GM23338 (cell line): Measurements from ENCODE around the gene PCDHGB3. TPM values are rescaled to one million over a fixed set of nuclear protein-coding genes. Genes with fewer than 3 reads are reported as not detected.

Source experiments
- ATAC-seq: fragments of 200-7000 bp; cut with Tn5 transposase; 3 replicates; pipeline ENCODE4 v1.9.1; 2020
- DNase-seq: peaks from one replicate; pipeline ENCODE4 v3.0.0-alpha.2; 2015; ENCODE audit warnings: low spot score
- H2AFZ ChIP-seq: fragments of 200-600 bp; sonication (generic); 2 replicates; pipeline ENCODE4 v1.8.0; 2016; ENCODE audit warnings: antibody characterized with exemption, mild to moderate bottlenecking, moderate library complexity
- H3F3A ChIP-seq: fragments of 200-600 bp; sonication (generic); replicated peaks from 2 replicates; pipeline ENCODE4 v1.8.0; 2017; ENCODE audit warnings: antibody characterized with exemption, mixed run types, low read depth
- H3K27ac ChIP-seq: fragments of 200-600 bp; sonication (generic); 2 replicates; pipeline ENCODE4 v1.6.1; 2016; ENCODE audit warnings: low read depth
- H3K27me3 ChIP-seq: fragments of 200-600 bp; sonication (generic); 2 replicates; pipeline ENCODE4 v1.8.0; 2016; ENCODE audit warnings: mild to moderate bottlenecking, mixed run types, moderate library complexity; ENCODE audit not compliant: insufficient read depth
- H3K36me3 ChIP-seq: fragments of 200-600 bp; sonication (generic); 2 replicates; pipeline ENCODE4 v1.8.0; 2016; ENCODE audit warnings: mild to moderate bottlenecking; ENCODE audit not compliant: insufficient read depth
- H3K4me1 ChIP-seq: fragments of 200-600 bp; sonication (generic); 2 replicates; pipeline ENCODE4 v1.8.0; 2016; ENCODE audit warnings: mild to moderate bottlenecking, moderate library complexity; ENCODE audit not compliant: insufficient read depth
- H3K4me2 ChIP-seq: fragments of 200-600 bp; sonication (generic); 2 replicates; pipeline ENCODE4 v1.7.1; 2017; ENCODE audit warnings: mixed run types
- H3K4me3 ChIP-seq: fragments of 200-600 bp; sonication (generic); 2 replicates; pipeline ENCODE4 v1.6.1; 2016; ENCODE audit warnings: mixed run types
- H3K79me2 ChIP-seq: fragments of 200-600 bp; sonication (generic); replicated peaks from 2 replicates; pipeline ENCODE4 v1.8.0; 2017; ENCODE audit warnings: mild to moderate bottlenecking; ENCODE audit not compliant: insufficient read depth
- H3K9me2 ChIP-seq: fragments of 200-600 bp; sonication (generic); 2 replicates; pipeline ENCODE4 v1.8.0; 2017; ENCODE audit not compliant: insufficient read depth
- H4K20me1 ChIP-seq: fragments of 200-600 bp; sonication (generic); replicated peaks from 2 replicates; pipeline ENCODE4 v1.8.0; 2017; ENCODE audit warnings: mild to moderate bottlenecking; ENCODE audit not compliant: insufficient read depth
- H3K27ac Mint-ChIP-seq: 2 replicates; pipeline ENCODE4 v1.8.0; 2020; ENCODE audit warnings: inconsistent platforms, mild to moderate bottlenecking, moderate library complexity, mixed read lengths
- H3K27me3 Mint-ChIP-seq: 3 replicates; pipeline ENCODE4 v1.8.0; 2022; ENCODE audit warnings: low read depth, mild to moderate bottlenecking, moderate library complexity, mixed read lengths, inconsistent platforms; ENCODE audit not compliant: insufficient read depth, poor library complexity
- H3K36me3 Mint-ChIP-seq: 3 replicates; pipeline ENCODE4 v1.8.0; 2021; ENCODE audit warnings: low read depth, mild to moderate bottlenecking, inconsistent platforms, moderate library complexity, mixed read lengths
- H3K4me1 Mint-ChIP-seq: 3 replicates; pipeline ENCODE4 v1.8.0; 2020; ENCODE audit warnings: mild to moderate bottlenecking, inconsistent platforms, mixed read lengths
- H3K4me3 Mint-ChIP-seq: 3 replicates; pipeline ENCODE4 v1.8.0; 2021; ENCODE audit warnings: moderate library complexity, mild to moderate bottlenecking, inconsistent platforms, mixed read lengths
- H3K9me3 Mint-ChIP-seq: 3 replicates; pipeline ENCODE4 v1.8.0; 2020; ENCODE audit warnings: moderate library complexity, mild to moderate bottlenecking, inconsistent platforms, mixed read lengths
- CREB1 ChIP-seq: fragments of 250-450 bp; sonication (Bioruptor Pico); IDR thresholded peaks from 2 replicates; pipeline ENCODE4 v1.5.0; 2020; ENCODE audit warnings: low read depth, mild to moderate bottlenecking, moderate library complexity
- CTCF ChIP-seq, 2 experiments: fragments of 200-600 bp in 1 of 2; sonication (generic) in 1 of 2; conservative IDR thresholded peaks; 2 replicates each; pipeline versions ENCODE4 v1.5.1 to v1.6.1; 2016 to 2017; ENCODE audit warnings: antibody characterized with exemption in 2 of 2, low read depth in 2 of 2, mild to moderate bottlenecking in 2 of 2, moderate library complexity in 1 of 2
- ETS1 ChIP-seq: IDR thresholded peaks from 2 replicates; pipeline ENCODE4 v1.6.1; 2016; ENCODE audit warnings: antibody characterized with exemption
- EZH2 ChIP-seq: fragments of 200-600 bp; sonication (generic); IDR thresholded peaks from one replicate; pipeline ENCODE4 v1.8.0; 2017; ENCODE audit warnings: antibody characterized with exemption, mild to moderate bottlenecking, low read depth; ENCODE audit not compliant: unreplicated experiment
- EZH2phosphoT487 ChIP-seq: fragments of 200-600 bp; sonication (generic); IDR thresholded peaks from one replicate; pipeline ENCODE4 v1.8.1; 2018; ENCODE audit warnings: antibody characterized with exemption; ENCODE audit not compliant: unreplicated experiment
- JUNB ChIP-seq: IDR thresholded peaks from one replicate; pipeline ENCODE4 v1.6.1; 2016; ENCODE audit warnings: antibody characterized with exemption; ENCODE audit not compliant: unreplicated experiment
- NANOG ChIP-seq: IDR thresholded peaks from 2 replicates; pipeline ENCODE4 v1.6.1; 2016; ENCODE audit warnings: antibody characterized with exemption, borderline replicate concordance
- POLR2AphosphoS5 ChIP-seq: IDR thresholded peaks from 2 replicates; pipeline ENCODE4 v1.6.1; 2016; ENCODE audit warnings: antibody characterized with exemption, low read depth
- REST ChIP-seq: IDR thresholded peaks from one replicate; pipeline ENCODE4 v1.6.1; 2018; ENCODE audit warnings: antibody characterized with exemption; ENCODE audit not compliant: unreplicated experiment
- STAT1 ChIP-seq: IDR thresholded peaks from one replicate; pipeline ENCODE4 v1.6.1; 2016; ENCODE audit warnings: antibody characterized with exemption; ENCODE audit not compliant: unreplicated experiment
- ZNF114 ChIP-seq: fragments of 250-450 bp; sonication (Bioruptor Pico); IDR thresholded peaks from 2 replicates; pipeline ENCODE4 v1.5.0; 2020; ENCODE audit warnings: mild to moderate bottlenecking, moderate library complexity
- ZNF331 ChIP-seq: fragments of 250-450 bp; sonication (Bioruptor Pico); IDR thresholded peaks from 2 replicates; pipeline ENCODE4 v1.5.0; 2020; ENCODE audit warnings: low read depth, mild to moderate bottlenecking, moderate library complexity
- ZNF462 ChIP-seq: fragments of 250-450 bp; sonication (Bioruptor Pico); IDR thresholded peaks from 2 replicates; pipeline ENCODE4 v1.5.0; 2020; ENCODE audit warnings: mild to moderate bottlenecking, moderate library complexity
- polyA plus RNA-seq: library from polyadenylated mRNA; unstranded; fragments of >200 nt; fragmentation: Nextera tagmentation; extraction: Ambion mirVana; gene quantifications from 2 replicates; pipeline ENCODE4 v1.2.1, GENCODE V29; 2016
- total RNA-seq: library from RNA; depleted of rRNA; stranded (reverse); fragments of >200 nt; shearing (Covaris generic); gene quantifications from 2 replicates; pipeline ENCODE4 v1.2.3, GENCODE V29; 2014

PCDHGB3 gene
- total and polyA plus RNA-seq, 2 experiments from 2014 or later: 0.24 to 5.8 TPM

GRCh38 chr5:141355641-141356040, 14.4 kb upstream of the PCDHGB3 start:
- no peak overlapping the region for H3K27ac Mint-ChIP-seq
- Histone ChIP-seq H3F3A (0 out of 2 replicates have a peak, but pooled peaks cover 5% of the 10 kb centered on the region), H3K4me1 (no peaks in the 10 kb centered on the region), H3K9me2 (no peaks in the 10 kb centered on the region), H3K4me3 (no peak overlapping the region), H3K27me3 (no peaks in the 10 kb centered on the region), H3K36me3 (no peaks in the 10 kb centered on the region), H2AFZ (no peak overlapping the region), H4K20me1 (no peaks in the 10 kb centered on the region), H3K4me2 (no peak overlapping the region), H3K27ac (no peak overlapping the region), H3K79me2 (no peaks in the 10 kb centered on the region)
- peaks cover 61% of the 10 kb centered on the region for H3K36me3 Mint-ChIP-seq
- TF ChIP-seq CTCF (conservative IDR thresholded peaks at IDR 0.05; ENCODE audit: low read depth in 2 of 2) (no peak), JUNB (no peak), EZH2 (no peak), ETS1 (no peak), POLR2AphosphoS5 (no peak), ZNF462 (CRISPR knock-in tag) (no peak), NANOG (no peak), STAT1 (no peak), ZNF114 (CRISPR knock-in tag) (no peak), CREB1 (CRISPR knock-in tag) (no peak), EZH2phosphoT487 (no peak), ZNF331 (CRISPR knock-in tag) (no peak), REST (no peak)
- H3K9me3 Mint-ChIP-seq: peaks cover 62% of the 10 kb centered on the region
- no peak overlapping the region for H3K4me3 Mint-ChIP-seq
- peaks cover 5% of the 10 kb centered on the region for H3K4me1 Mint-ChIP-seq
- peaks cover 4% of the 10 kb centered on the region for H3K27me3 Mint-ChIP-seq
- DNase-seq (no peak), ATAC-seq (no peak)
